ENCODE results near the gene EVC2.

Gene EVC2, protein sequence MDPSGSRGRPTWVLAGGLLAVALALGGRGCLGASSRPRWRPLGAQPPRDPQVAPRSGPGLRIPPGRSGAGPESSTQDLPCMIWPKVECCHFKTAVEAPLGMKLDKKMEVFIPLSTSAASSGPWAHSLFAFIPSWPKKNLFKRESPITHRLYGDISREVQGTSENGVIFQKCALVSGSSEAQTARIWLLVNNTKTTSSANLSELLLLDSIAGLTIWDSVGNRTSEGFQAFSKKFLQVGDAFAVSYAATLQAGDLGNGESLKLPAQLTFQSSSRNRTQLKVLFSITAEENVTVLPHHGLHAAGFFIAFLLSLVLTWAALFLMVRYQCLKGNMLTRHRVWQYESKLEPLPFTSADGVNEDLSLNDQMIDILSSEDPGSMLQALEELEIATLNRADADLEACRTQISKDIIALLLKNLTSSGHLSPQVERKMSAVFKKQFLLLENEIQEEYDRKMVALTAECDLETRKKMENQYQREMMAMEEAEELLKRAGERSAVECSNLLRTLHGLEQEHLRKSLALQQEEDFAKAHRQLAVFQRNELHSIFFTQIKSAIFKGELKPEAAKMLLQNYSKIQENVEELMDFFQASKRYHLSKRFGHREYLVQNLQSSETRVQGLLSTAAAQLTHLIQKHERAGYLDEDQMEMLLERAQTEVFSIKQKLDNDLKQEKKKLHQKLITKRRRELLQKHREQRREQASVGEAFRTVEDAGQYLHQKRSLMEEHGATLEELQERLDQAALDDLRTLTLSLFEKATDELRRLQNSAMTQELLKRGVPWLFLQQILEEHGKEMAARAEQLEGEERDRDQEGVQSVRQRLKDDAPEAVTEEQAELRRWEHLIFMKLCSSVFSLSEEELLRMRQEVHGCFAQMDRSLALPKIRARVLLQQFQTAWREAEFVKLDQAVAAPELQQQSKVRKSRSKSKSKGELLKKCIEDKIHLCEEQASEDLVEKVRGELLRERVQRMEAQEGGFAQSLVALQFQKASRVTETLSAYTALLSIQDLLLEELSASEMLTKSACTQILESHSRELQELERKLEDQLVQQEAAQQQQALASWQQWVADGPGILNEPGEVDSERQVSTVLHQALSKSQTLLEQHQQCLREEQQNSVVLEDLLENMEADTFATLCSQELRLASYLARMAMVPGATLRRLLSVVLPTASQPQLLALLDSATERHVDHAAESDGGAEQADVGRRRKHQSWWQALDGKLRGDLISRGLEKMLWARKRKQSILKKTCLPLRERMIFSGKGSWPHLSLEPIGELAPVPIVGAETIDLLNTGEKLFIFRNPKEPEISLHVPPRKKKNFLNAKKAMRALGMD

DNA sequence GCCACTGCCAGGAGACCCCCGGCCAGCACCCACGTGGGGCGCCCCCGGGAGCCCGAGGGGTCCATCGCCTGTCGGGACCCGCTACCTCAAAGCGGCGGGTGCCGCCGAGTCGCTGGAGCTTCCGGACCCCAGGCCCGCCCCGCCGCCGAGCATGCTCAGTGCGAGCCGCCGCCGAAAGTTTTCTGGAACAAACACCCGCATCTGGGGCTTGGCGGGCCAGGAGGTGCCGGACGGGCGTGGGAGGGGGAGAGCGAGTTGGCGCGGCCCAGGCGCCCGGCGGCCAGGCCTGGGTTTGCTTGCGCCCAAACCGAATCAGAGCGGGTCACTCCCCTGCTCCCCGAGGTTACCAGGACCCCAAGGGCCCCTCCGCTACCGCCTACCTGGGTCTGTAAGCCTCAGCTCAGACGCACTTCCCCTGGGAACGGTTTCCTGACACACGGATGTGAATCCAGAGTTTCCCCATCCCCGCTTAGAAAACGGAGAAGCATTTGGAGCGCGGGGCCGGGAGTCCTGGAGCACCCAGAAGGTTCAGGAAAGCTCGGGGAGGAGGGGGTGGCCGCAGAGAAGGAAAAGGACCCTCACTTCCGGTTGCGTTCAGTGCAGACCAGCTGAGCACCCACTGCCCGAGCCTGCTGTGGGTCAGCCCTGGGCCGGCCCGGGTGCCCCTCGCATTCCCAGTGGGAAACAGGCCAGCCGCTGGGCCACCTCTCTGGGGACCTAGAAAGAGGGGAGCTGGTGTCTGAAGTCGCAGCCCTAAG is at the start of gene EVC2:
Gene EVC2 (minus strand): TSS at position 111 of the 758 bp plus-strand sequence. CDS start 46 bp downstream, at position 65.
- peak; percentile 38 for DNase-seq

DNA sequence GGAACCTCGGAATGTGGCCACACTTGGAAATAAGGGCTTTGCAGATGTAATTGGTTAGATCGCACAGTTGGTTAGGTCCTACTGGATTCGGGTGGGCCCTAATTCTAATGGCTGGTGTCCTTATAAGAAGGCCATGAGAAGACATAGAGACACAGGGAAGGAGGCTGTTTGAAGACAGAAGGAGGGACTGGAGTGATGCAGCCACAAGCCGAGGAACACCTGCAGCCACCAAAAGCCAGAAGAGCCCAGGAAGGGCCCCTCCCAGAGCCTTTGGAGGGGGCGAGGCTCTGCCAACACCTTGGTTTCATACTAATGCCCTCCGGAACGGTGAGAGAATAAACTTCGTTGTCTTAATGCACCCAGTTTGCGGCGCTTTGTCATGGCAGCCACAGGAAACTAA is 49.6 kb upstream of the EVC2 start:
- DNase-seq, result no peak

DNA sequence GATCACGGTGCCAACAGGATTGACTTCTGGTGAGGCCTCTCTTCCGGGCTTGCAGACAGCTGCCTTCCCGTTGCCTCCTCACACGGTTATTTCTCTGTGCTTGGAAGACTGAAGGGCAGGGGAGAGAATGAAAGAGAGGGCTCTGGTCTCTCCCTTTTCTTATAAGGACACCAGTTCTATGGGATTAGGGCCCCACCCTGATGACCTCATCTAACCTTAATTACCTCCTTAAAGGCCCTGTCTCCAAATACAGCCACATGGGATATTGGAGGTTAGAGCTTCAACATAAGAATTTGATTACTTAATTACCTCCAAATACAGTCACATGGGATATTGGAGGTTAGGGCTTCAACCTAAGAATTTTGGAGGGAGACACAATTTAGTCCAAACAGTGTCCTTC is 49.2 kb upstream of the EVC2 start:
- no peak for DNase-seq

DNA sequence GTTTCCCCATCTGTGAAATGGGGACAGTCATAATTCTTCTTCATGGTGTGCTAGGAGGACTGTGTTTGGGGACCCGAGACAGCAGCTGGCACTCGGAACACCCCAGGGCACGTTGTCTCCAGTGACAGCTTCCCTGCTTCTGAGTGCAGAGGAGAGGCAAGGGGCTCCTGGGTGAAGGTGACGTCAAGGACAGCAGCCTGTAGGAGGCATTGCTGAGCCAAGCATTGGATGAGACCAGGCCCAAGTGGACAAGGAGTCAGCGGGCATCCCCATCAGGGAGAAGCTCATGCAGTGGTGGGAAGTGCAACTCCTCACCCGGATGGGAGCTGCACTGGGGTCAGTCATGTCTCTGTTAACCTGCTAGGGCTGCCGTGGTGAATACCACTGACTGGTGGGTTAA is 48.7 kb upstream of the EVC2 start:
- no peak for DNase-seq

DNA sequence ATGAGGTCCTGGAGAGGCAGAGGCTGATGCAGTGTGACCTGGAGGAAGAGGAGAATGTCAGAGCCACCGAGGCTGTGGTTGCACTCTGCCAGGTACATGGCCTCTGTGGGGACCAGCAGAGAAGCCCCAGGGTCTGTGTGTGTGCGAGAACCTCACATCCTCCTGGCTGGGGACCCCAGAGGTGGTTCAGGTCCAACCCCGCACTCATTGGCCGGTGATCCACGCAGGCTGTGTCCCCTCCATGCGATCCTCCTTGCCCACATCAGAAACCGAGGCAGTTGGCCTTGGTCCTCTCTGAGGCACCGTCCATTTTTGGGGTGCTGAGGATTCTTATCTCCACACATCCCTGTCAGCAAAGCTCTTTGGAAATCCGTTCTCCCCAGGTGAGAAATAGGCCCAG is 47.9 kb upstream of the EVC2 start:
- no peak for DNase-seq

DNA sequence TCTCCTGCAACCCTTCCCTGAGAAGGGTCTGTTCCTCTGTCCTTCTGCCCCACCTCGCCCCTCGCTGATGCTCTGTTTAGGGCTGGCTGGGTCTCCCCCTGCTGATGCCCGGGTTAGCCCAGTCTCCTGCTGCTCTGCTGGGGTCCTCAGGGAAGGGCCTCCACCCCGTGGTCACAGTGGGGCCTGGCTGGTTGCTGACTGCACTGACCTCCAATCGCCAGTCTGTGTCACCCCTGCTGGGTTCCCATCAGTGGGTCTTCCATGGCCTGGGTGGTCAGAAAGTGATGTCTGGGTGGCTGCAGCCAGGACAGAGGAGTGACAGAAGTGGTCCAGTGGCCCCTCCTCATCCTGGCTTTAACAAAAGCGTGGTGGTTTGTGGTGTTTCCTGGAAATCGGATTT is 47.3 kb upstream of the EVC2 start:
- no peak for DNase-seq

- no peak for DNase-seq
Observed at GRCh38 chr4:5755161-5755560, 46.8 kb upstream of the EVC2 start.

GRCh38 chr4:5754529-5754881 is 46.1 kb upstream of the EVC2 start:
- no peak for DNase-seq

DNA sequence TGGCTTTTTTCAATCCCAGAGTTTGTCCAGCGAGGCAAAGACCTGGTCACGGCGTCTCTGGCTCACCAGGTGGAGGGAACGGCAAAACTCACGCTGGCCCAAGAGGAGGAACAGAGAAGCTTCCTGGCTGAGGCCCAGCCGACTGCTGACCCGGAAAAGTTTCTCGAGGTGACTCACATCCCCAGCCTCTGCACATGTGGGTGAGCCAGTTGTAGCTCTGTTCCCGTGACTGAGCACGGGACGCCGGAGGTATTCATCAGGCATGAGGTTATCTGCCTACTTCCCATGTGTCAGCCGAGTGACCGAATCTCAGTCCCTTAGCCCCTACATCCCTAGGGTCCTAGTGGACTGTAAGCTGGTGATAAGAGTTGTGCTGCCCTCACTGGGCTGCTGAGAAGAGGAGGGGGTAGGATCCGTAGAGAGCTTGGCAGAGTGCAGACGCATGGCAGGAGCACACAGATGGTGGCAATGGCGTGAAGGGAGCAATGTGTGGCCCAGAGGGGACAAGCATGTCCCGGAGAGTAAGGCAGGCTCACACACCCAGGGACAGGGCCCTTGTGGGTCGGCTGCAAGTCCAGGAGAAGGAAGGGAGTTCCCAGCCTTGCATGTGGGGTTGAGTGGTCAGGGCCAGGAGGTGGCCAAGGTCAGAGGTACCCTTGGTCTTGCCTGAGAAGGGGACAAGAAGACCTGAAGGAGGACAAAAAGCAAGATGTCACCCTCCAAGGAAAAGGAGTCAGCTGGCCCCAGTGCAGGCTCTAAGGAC is 45.6 kb upstream of the EVC2 start:
- DNase-seq, result no peak

GRCh38 chr4:5753366-5753765 is 45.0 kb upstream of the EVC2 start:
- DNase-seq, result no peak

DNA sequence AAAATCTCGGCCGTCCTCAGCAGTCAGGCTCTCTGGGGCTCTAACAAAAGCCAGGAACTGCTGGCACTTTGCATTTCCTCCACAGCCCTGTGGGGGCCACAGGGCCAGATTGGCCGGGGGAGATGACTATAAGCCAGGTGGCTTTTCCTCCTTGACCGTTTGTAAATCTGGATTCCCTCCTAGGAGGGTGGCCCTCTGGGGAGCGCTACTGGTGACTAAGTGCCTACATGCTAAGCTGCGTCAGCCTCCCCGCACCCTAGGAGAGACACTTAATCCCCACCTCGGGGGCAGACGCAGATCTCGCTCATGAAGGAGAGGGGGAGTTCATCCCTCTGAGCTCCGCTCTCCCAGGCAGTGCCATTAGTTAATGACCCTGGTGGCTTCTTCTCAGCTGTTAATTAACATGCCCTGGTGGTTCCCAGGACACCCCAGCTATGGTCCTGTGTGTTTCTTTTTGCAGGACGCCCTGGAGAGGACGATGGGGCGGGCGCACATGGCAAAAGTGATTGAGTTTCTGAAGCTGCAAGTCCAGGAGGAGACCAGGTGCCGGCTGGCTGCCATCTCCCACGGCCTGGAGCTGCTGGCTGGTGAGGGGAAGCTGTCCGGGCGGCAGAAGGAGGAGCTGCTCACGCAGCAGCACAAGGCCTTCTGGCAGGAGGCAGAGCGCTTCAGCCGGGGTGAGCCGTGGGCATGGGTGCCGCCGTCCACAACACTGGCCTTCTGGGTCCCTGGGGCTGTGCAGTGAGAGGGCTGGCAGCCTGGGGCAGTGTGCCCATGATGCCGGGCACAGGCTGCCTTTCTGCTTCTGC is 44.2 kb upstream of the EVC2 start:
- DNase-seq, result no peak

- no peak for DNase-seq
Observed at GRCh38 chr4:5751666-5752375, 43.5 kb upstream of the EVC2 start.

GRCh38 chr4:5750946-5751665 is 42.7 kb upstream of the EVC2 start:
- DNase-seq, result no peak

- no peak for DNase-seq
Observed at GRCh38 chr4:5750052-5750945, 41.9 kb upstream of the EVC2 start.

- DNase-seq, result no peak
Observed at GRCh38 chr4:5749568-5749967, 41.2 kb upstream of the EVC2 start.

DNA sequence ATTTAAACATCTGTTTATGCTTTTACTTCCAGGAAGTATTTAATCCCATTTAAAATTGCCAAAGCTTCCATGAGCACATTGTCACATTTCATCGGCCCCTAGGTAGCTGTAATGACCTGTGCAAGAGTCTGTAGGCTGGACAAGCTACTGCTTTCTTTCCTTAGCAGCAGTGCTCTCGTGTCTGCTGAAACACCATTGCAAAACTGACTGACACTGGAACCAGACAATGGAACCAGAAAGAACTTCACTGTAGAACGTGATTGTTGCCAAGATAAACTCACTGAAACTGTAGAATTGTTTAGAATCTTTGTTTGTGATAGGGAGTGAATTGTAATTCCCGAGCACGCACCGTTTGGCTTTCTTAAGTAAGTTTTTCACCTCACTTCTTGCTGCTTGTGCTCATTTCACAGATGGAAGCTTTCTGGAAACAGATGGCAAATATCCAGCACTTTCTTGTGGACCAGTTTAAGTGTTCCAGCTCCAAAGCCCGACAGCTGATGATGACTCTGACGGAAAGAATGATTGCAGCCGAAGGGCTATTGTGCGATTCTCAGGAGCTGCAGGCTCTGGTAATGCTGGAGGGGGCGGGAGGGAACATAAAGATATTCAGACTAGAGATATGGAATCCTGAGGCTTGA is 39.5 kb upstream of the EVC2 start:
- DNase-seq, result no peak

DNA sequence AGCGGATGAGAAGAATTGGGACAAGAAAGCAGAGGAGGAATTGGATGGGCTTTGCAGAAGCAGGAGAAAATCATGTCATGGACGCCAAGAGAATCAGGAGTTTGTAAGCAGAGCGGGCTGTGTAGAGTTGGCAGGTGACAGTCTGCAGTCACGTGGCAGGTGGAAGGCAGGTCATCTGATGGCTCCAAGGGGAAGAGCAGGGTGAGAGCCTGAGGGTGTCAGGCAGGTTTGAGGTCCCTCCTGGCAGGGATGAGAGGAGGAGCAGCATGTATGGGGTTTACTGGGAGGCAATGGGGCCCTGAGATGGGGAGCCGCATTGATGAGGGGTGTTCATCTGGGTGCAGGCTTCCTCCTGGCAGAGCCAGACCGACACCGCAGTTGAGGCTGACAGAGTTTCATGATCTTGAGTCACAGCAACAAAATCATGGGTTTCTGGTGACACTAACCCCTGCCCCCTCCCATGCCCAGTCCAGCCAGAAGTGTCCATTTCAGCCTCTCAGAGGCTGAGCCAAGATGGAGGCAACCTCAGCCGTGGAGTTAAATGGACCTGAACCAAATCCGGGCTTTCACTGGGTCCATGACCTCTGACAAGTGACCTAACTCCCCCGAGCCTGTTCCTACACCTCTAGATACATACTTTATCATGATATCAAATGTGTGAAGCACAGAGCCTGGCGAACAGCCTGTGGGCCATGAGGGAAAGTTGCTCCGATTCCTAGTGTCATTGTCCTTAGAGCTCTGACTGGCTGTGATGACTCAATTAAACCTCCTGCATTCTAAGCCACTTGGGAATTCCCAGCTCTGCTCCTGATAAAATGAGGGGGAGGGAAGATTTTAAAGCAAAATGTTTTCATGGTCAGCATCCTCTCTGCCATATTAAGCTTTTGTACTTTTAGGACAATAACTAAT is 38.7 kb upstream of the EVC2 start:
- no peak for DNase-seq

All from NCI-H345 (cell line).